H9 (cell line): Measurements from ENCODE around the gene PRRC2B. TPM values are rescaled to one million over a fixed set of nuclear protein-coding genes. Genes with fewer than 3 reads are reported as not detected.

ENCODE experiments used
- DNase-seq: peaks from one replicate; pipeline ENCODE4 v3.0.0-alpha.2; 2017
- H2AFZ ChIP-seq: one replicate; pipeline ENCODE4 v1.6.1; 2013; ENCODE audit warnings: mild to moderate bottlenecking, low read length, control low read depth, moderate library complexity
- H2AK5ac ChIP-seq: 2 replicates; pipeline ENCODE4 v1.6.1; 2013; ENCODE audit warnings: low read length, control low read depth, mixed read lengths; ENCODE audit not compliant: insufficient read length
- H2BK120ac ChIP-seq: one replicate; pipeline ENCODE4 v1.6.1; 2013; ENCODE audit warnings: low read depth, mild to moderate bottlenecking, low read length, control low read depth, inconsistent platforms; ENCODE audit not compliant: poor library complexity, severe bottlenecking
- H2BK12ac ChIP-seq: 2 replicates; pipeline ENCODE4 v1.6.1; 2013; ENCODE audit warnings: low read length, control low read depth, mixed read lengths, low read depth; ENCODE audit not compliant: insufficient read length
- H2BK15ac ChIP-seq: 2 replicates; pipeline ENCODE4 v1.6.1; 2013; ENCODE audit warnings: low read depth, low read length, control low read depth
- H2BK20ac ChIP-seq: one replicate; pipeline ENCODE4 v1.6.1; 2013; ENCODE audit warnings: low read depth, mild to moderate bottlenecking, low read length, control low read depth, inconsistent platforms; ENCODE audit not compliant: poor library complexity, severe bottlenecking
- H2BK5ac ChIP-seq: 2 replicates; pipeline ENCODE4 v1.6.1; 2013; ENCODE audit warnings: low read length, control low read depth, mixed read lengths; ENCODE audit not compliant: insufficient read length
- H3K14ac ChIP-seq: 2 replicates; pipeline ENCODE4 v1.6.1; 2013; ENCODE audit warnings: low read length, control low read depth; ENCODE audit not compliant: insufficient read depth
- H3K18ac ChIP-seq: 2 replicates; pipeline ENCODE4 v1.6.1; 2013; ENCODE audit warnings: low read depth, mild to moderate bottlenecking, mixed read lengths, low read length, control low read depth; ENCODE audit not compliant: insufficient read length
- H3K23ac ChIP-seq: 2 replicates; pipeline ENCODE4 v1.6.1; 2013; ENCODE audit warnings: low read length, control low read depth, mixed read lengths, low read depth; ENCODE audit not compliant: insufficient read length
- H3K23me2 ChIP-seq: 2 replicates; pipeline ENCODE4 v1.6.1; 2013; ENCODE audit warnings: low read depth, mild to moderate bottlenecking, mixed read lengths, low read length, control low read depth; ENCODE audit not compliant: insufficient read length, poor library complexity, severe bottlenecking
- H3K27ac ChIP-seq: 2 replicates; pipeline ENCODE4 v1.5.1; 2013; ENCODE audit warnings: low read length, control low read depth, mixed read lengths, low read depth; ENCODE audit not compliant: insufficient read length
- H3K27me3 ChIP-seq: 2 replicates; pipeline ENCODE4 v1.6.1; 2013; ENCODE audit warnings: low read length, control low read depth, inconsistent platforms; ENCODE audit not compliant: insufficient read depth
- H3K4ac ChIP-seq: 2 replicates; pipeline ENCODE4 v1.6.1; 2013; ENCODE audit warnings: low read depth, mild to moderate bottlenecking, control low read depth, inconsistent platforms, low read length, moderate library complexity
- H3K4me1 ChIP-seq: 2 replicates; pipeline ENCODE4 v1.6.1; 2013; ENCODE audit warnings: low read length, control low read depth, inconsistent platforms; ENCODE audit not compliant: insufficient read depth
- H3K4me2 ChIP-seq: 2 replicates; pipeline ENCODE4 v1.6.1; 2013; ENCODE audit warnings: low read length, control low read depth, mixed read lengths; ENCODE audit not compliant: insufficient read length, insufficient read depth
- H3K56ac ChIP-seq: 2 replicates; pipeline ENCODE4 v1.6.1; 2013; ENCODE audit warnings: low read depth, mild to moderate bottlenecking, mixed read lengths, low read length, control low read depth; ENCODE audit not compliant: insufficient read length
- H3K79me1 ChIP-seq: 2 replicates; pipeline ENCODE4 v1.6.1; 2013; ENCODE audit warnings: low read depth, mild to moderate bottlenecking, moderate library complexity, low read length, control low read depth, inconsistent platforms; ENCODE audit not compliant: insufficient read depth, poor library complexity, severe bottlenecking
- H3K79me2 ChIP-seq: 2 replicates; pipeline ENCODE4 v1.6.1; 2013; ENCODE audit warnings: low read length, control low read depth, inconsistent platforms; ENCODE audit not compliant: insufficient read depth
- H3K9ac ChIP-seq: 2 replicates; pipeline ENCODE4 v1.6.1; 2013; ENCODE audit warnings: low read length, control low read depth, mixed read lengths; ENCODE audit not compliant: insufficient read length; ENCODE audit errors: extremely low read depth
- H3K9me3 ChIP-seq: one replicate; pipeline ENCODE4 v1.6.1; 2013; ENCODE audit warnings: low read depth, low read length, inconsistent platforms; ENCODE audit not compliant: control insufficient read depth
- H3T11ph ChIP-seq: one replicate; pipeline ENCODE4 v1.6.1; 2013; ENCODE audit warnings: mild to moderate bottlenecking, low read length, control low read depth, inconsistent platforms
- H4K20me1 ChIP-seq: one replicate; pipeline ENCODE4 v1.6.1; 2013; ENCODE audit not compliant: control insufficient read depth, insufficient read length, insufficient read depth
- H4K5ac ChIP-seq: 2 replicates; pipeline ENCODE4 v1.6.1; 2013; ENCODE audit warnings: low read depth, mild to moderate bottlenecking, mixed read lengths, low read length, control low read depth; ENCODE audit not compliant: insufficient read length
- H4K8ac ChIP-seq: replicated peaks from 2 replicates; pipeline ENCODE4 v1.6.1; 2013; ENCODE audit warnings: low read length, control low read depth, mixed read lengths, low read depth; ENCODE audit not compliant: insufficient read length
- H4K91ac ChIP-seq: 2 replicates; pipeline ENCODE4 v1.6.1; 2013; ENCODE audit warnings: low read depth, mild to moderate bottlenecking, moderate library complexity, mixed read lengths, low read length, control low read depth; ENCODE audit not compliant: insufficient read length
- H3K27ac Mint-ChIP-seq, 3 experiments: 2 replicates in 2 of 3; 3 replicates in 1 of 3; pipeline ENCODE4 v1.8.0; 2020 to 2021; ENCODE audit warnings: mixed read lengths in 3 of 3, mild to moderate bottlenecking in 1 of 3, moderate library complexity in 1 of 3
- H3K27me3 Mint-ChIP-seq: 2 replicates; pipeline ENCODE4 v1.8.0; 2021; ENCODE audit warnings: low read depth, mild to moderate bottlenecking, moderate library complexity, mixed read lengths
- H3K36me3 Mint-ChIP-seq, 3 experiments: 2 replicates in 2 of 3; 3 replicates in 1 of 3; pipeline ENCODE4 v1.8.0; 2020 to 2021; ENCODE audit warnings: low read depth in 3 of 3, mixed read lengths in 3 of 3; ENCODE audit not compliant: insufficient read depth in 1 of 3
- H3K4me1 Mint-ChIP-seq, 2 experiments: 2 replicates each; pipeline ENCODE4 v1.8.0; 2020; ENCODE audit warnings: mixed read lengths in 2 of 2
- H3K4me3 Mint-ChIP-seq, 2 experiments: 2 replicates in 1 of 2; 3 replicates in 1 of 2; pipeline ENCODE4 v1.8.0; 2020 to 2021; ENCODE audit warnings: mild to moderate bottlenecking in 2 of 2, mixed read lengths in 2 of 2, moderate library complexity in 1 of 2
- H3K9me3 Mint-ChIP-seq, 2 experiments: 2 replicates in 1 of 2; 3 replicates in 1 of 2; pipeline ENCODE4 v1.8.0; 2020; ENCODE audit warnings: mild to moderate bottlenecking in 2 of 2, mixed read lengths in 2 of 2, moderate library complexity in 1 of 2
- WGBS: extraction: QIAGEN DNeasy Blood & Tissue Kit; methylation state at CpG from one replicate; pipeline ENCODE4 v1.1.7; 2013; ENCODE audit warnings: missing lambda C conversion rate, low lambda C conversion rate, mixed read lengths; ENCODE audit not compliant: insufficient read length; ENCODE audit errors: extremely low coverage; 5-methylcytosine and 5-hydroxymethylcytosine counted together
- total RNA-seq: library from RNA; stranded (reverse); gene quantifications from 2 replicates; pipeline ENCODE4 v1.2.1, GENCODE V29; 2021
- TF ChIP-seq, protein P1 (sequence below): fragments of 200-600 bp; sonication (generic); conservative IDR thresholded peaks from 3 replicates; pipeline ENCODE4 v1.8.0; 2021; ENCODE audit warnings: antibody characterized with exemption, mild to moderate bottlenecking

PRRC2B gene
- total RNA-seq, 1 experiment from 2014 or later: 251 TPM

DNA sequence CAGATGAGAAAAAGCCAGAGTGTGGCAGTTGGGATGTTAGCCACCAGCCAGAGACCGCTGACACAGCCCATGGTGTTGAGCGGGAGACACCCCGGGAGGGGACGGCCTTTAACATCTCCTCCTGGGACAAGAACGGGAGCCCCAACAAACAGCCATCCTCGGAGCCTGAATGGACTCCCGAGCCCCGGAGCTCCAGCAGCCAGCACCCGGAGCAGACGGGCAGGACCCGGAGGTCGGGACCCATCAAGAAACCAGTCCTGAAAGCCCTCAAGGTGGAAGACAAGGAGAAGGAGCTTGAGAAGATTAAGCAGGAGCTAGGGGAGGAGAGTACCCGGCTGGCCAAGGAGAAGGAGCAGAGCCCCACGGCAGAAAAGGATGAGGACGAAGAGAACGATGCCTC is 80.8 kb downstream of the PRRC2B start:
- H2BK20ac ChIP-seq: no peak overlapping the region
- no peaks in the 10 kb centered on the region for H3K23me2 ChIP-seq
- H2BK15ac ChIP-seq: no peak overlapping the region
- no peak overlapping the region for H2BK120ac ChIP-seq
- H3K79me2 ChIP-seq: no peaks in the 10 kb centered on the region
- no peak overlapping the region for H4K8ac ChIP-seq
- no peak overlapping the region for H3K18ac ChIP-seq
- no peak overlapping the region for H4K5ac ChIP-seq
- H2BK5ac ChIP-seq: no peak overlapping the region
- no peak overlapping the region for H3K4me2 ChIP-seq
- H2BK12ac ChIP-seq: no peak overlapping the region
- no peak overlapping the region for H3K56ac ChIP-seq
- H3K14ac ChIP-seq: no peak overlapping the region
- Mint-ChIP-seq H3K36me3 (peaks cover 60 to 91% (median 90%) of the 10 kb centered on the region in 3 experiments), H3K27me3 (no peaks in the 10 kb centered on the region; the same call in 1 of the 2 replicates), H3K27ac (peak overlapping the region in 1 of 3 experiments; percentile 90; a peak in 2 of 7 replicates), H3K9me3 (no peaks in the 10 kb centered on the region), H3K4me3 (no peak overlapping the region), H3K4me1 (peaks cover 0 to 3% of the 10 kb centered on the region in 2 experiments; a peak in 1 of 4 replicates)
- no peak overlapping the region for H3T11ph ChIP-seq
- TF ChIP-seq, protein P1, sequence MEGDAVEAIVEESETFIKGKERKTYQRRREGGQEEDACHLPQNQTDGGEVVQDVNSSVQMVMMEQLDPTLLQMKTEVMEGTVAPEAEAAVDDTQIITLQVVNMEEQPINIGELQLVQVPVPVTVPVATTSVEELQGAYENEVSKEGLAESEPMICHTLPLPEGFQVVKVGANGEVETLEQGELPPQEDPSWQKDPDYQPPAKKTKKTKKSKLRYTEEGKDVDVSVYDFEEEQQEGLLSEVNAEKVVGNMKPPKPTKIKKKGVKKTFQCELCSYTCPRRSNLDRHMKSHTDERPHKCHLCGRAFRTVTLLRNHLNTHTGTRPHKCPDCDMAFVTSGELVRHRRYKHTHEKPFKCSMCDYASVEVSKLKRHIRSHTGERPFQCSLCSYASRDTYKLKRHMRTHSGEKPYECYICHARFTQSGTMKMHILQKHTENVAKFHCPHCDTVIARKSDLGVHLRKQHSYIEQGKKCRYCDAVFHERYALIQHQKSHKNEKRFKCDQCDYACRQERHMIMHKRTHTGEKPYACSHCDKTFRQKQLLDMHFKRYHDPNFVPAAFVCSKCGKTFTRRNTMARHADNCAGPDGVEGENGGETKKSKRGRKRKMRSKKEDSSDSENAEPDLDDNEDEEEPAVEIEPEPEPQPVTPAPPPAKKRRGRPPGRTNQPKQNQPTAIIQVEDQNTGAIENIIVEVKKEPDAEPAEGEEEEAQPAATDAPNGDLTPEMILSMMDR: no peak
- H4K91ac ChIP-seq: no peak overlapping the region
- H4K20me1 ChIP-seq: no peaks in the 10 kb centered on the region
- H3K23ac ChIP-seq: no peak overlapping the region
- H3K4ac ChIP-seq: no peak overlapping the region
- no peak overlapping the region for H3K27ac ChIP-seq
- no peaks in the 10 kb centered on the region for H3K4me1 ChIP-seq
- no peaks in the 10 kb centered on the region for H3K27me3 ChIP-seq
- no peaks in the 10 kb centered on the region for H3K79me1 ChIP-seq
- H2AK5ac ChIP-seq: no peak overlapping the region
- no peak overlapping the region for H3K9ac ChIP-seq
- H2AFZ ChIP-seq: no peak overlapping the region
- no CpG with 5 or more reads among the region's 16 CpGs for WGBS
- no peaks in the 10 kb centered on the region for H3K9me3 ChIP-seq
- no peak for DNase-seq
